NCI-H2196 (cell line): ENCODE data around the gene ARHGAP25.

Experiments
- DNase-seq: peaks from one replicate; lab custom pipeline; 2025; ENCODE audit not compliant: unreplicated experiment; lab: John Stamatoyannopoulos, UW

The ARHGAP25 gene

GRCh38 chr2:68742626-68743415, 8.2 kb downstream of the ARHGAP25 start:
- no peak for DNase-seq

GRCh38 chr2:68743531-68743930, 8.9 kb downstream of the ARHGAP25 start:
- no peak for DNase-seq

DNA sequence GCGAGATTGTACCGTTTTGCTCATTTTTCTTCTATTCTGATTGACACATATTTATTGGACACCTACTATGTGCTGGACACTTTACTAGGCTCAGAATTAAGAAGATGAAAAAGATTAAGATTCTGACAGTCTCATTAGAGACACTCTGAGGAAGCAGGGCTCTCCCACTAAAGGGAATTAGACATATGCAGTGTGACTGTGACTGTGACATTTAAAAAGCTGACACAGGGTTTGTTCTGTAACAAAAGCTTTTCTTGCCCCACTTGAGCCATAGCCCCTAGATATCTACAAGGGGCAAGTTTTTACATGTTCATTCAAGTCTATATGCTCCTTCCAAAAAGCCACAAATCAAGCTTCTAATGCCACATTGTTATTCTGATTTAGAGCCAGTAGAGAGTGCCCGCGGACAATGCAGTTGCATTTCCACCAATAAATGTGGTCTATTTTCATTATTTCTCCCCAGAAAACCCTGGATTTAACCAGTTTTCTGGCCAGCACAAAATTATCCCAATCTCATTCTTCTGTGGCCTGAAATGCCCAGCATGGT, 9.8 kb downstream of the ARHGAP25 start:
- DNase-seq: no peak

- no peak for DNase-seq
These were observed 10.4 kb downstream of the ARHGAP25 start for GRCh38 chr2:68745006-68745405.

DNA sequence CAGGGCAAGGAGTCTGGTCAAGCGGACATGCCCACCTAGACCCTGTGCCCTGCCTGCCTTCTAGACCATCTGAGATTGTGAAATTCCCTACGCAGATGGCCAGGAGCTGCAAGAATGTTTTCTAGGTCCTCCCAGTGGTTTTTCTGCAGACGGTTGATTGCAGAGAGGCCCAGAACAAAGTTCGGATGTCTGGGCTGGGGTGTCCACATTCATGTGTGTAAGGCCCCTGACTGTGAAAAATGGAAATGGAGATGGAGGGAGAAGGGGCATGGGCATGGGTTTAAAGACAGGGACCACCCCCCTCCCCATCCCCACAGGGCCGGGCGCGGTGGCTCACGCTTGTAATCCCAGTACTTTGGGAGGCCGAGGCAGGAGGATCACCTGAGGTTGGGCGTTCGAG, 11.8 kb downstream of the ARHGAP25 start:
- DNase-seq: no peak

GRCh38 chr2:68747413-68747812, 12.8 kb downstream of the ARHGAP25 start:
- no peak for DNase-seq

DNA sequence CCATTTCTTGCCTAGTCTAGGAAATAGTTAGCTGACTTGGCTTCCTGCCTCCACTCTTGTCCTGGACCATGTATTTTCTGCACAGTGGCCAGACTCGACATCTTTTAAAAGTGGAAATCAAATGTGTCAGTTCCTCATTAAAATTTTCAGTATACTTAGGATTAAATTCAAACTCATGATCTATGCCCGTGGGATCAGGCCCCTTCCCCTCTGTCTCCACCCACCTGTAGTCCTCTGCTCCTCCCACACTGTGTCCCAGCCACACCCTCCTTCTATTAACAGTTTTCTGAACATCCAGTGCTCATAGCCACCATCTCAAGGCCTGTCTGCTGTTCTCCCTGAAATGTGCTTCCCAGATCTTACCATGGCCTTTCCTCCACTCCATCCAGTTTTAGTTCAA, 13.3 kb downstream of the ARHGAP25 start:
- DNase-seq: no peak

DNA sequence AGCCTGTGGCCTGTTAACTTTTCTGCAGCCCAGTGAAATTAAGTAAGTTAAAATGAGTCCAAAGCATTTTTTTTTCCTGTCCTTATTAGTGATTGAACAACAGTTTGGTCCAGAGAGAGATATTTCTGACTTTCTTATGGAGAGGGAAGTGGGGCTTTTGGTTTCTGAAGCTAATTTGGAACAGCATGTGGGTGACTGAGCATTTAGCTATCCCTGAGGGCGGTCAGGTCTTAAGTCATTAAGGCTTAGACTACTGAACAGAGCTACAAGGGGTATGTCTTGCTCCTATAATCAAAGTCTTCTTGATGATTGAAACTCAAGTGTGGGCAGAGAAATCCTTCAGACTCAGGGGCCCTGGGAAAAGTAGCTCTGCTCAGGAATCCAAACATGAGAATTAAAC, 14.0 kb downstream of the ARHGAP25 start:
- no peak for DNase-seq

DNA sequence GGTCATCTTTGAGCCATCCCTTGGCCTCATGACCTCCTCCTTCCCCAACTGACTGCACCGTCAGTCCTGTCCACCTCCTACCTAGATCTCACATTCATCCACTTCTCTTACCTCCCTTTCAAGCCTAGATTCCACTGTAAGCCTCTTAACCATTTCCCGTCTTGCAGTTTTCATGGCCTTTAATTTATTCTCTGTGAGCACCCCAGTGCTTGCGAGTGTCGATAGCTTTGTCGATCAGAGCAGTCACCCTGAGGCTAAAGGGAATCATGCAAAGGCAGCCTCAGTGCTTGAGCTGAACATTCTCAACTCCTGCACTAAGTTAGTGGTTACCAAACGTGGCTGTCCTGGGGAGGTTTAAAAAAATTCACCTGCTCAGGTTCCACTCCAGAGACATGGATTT, 14.7 kb downstream of the ARHGAP25 start:
- DNase-seq: no peak

- no peak for DNase-seq
These were observed 16.2 kb downstream of the ARHGAP25 start for GRCh38 chr2:68750592-68751396.

DNA sequence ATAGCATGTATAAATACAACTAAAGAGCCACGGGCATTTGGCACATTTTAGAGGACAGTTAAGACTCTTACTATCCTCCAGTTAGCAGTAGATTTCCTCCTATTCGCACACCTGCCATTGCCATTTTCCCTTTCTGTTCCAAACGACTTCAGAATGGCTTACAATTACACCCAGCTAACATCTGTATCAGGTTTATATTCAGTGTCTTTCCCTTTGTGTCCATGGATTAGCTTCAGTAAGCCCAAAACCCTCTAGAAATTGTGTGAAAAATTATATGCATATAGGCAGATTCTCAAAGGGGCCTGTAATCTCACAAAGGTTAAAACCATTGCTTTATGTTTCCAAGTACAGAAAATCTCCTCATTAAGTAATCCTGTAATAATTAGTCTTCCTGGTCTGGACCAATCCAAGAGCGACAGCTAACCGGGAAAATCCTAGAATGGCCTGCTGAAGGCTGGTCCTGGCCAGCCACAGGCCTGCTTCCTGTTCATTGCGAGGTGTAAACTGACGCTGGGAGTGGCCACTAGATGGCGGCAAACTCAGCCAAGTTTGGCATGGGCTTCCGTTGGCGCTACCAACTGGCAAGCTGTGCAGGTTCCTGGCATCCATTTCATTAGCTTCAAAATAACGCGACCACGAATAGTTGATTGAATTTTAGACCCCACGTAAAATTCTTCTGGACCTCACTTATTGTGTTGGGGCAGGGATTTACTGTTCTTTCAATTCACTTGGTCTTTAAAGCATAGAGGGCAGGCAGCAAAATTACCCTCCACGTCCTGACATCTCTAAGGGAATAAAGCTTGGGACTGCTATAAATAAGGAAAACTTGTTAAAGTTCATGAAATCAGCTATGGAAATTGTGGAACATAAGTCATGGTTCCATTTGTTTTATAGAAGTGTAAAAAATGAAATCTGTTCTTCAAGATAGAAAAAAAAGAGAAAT, 17.1 kb downstream of the ARHGAP25 start:
- DNase-seq: peak; percentile 65

DNA sequence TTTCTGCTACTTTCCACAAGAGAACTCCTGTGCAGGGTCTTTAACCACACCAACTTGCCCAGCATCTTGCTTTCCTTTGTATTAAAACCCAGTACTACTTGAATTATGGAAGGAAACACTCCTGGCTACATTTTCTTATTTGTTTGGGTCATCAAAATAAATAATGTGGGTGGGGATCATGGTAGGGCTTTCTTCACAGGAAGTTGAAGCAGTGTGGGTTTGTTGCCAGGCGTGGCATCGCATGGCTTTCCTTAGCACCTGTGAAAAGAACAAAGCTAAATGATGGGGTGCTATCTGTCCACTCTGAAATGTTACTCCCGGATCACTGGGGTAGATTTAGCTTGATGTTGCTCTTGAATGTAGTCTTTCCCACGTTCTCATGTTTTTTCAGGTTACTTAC, 18.7 kb downstream of the ARHGAP25 start:
- no peak for DNase-seq

- no peak for DNase-seq
These were observed 20.5 kb downstream of the ARHGAP25 start for GRCh38 chr2:68755071-68755470.

DNA sequence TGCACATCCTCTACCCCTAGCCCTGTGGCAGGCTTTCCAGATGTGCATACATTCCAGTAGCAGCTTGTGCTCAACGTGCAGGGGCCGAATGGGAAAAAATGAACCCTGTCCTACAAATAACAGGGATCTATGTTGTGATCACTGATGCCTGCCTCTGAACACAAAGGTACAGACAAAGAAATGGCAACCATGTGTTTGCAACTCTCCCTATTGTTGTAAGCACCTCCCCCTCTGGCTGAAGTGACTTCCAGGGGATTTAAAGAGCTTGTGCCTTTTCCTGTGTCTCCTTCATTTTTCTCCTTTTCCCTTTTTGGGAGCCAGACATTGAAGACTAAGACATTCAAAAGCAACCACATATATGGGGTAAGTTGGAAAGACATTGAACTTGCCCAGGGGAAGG, 21.6 kb downstream of the ARHGAP25 start:
- DNase-seq: no peak

DNA sequence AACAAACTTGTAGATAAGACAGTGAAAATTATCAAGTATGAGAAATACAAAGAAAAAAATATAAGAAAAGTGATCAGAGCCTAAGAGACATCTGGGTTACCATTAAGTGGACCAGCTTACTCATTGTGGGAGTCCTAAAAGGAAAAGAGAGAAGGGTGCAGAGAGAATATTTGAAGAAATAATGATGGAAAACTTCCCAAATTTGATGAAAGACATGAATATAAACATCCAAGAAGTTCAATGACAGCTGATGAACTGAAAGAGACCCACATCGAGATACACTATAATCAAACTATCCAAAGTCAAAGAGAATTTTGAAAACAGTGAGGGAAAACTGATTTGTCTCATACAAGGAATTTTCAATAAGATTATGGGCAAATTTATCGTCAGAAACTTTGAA, 22.5 kb downstream of the ARHGAP25 start:
- DNase-seq: no peak

DNA sequence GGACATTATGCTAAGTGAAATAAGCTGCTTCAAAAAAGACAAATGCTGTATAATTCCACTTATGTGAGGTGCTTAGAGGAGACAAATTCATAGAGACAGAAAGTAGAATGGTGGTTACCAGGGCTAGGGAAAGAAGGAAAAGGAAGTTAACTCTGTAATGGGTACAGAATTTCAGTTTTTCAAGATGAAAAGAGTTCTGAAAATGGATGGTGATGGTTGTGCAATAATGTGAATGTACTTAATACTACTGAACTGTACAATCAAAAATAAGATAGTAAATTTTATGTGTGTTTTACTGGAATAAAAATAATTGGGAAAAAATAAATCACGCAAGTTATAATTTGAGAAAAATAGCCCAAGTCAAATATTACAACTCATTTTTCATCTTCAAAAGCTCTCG, 27.5 kb downstream of the ARHGAP25 start:
- DNase-seq: no peak

GRCh38 chr2:68762665-68763064, 28.1 kb downstream of the ARHGAP25 start:
- DNase-seq: no peak

GRCh38 chr2:68764041-68764805, 29.6 kb downstream of the ARHGAP25 start:
- no peak for DNase-seq

DNA sequence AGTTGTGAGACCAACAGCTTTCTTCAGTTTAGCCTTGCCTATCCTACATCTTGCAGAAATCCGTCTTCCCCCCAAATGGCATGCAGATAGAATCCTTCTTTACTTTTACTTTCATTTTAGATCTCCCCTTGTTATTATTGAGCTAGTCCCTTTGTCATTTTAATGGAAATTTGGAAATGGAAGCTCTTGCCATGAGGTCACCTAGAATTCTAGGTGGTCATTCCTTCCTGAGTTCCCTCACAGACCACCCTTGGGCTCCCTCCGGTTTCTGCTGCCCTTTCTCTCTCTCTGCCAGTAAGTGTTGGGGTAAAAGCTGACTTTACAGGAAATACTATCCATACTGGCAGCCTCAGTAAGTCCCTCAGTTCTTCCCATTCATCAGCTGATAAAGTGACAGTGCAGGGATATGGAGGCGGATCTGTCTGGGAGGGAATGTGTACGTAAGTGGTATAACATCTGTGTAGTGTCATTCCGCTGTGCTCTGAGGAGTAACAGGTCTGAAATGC, 30.2 kb downstream of the ARHGAP25 start:
- no peak for DNase-seq

GRCh38 chr2:68765739-68766375, 31.2 kb downstream of the ARHGAP25 start:
- no peak for DNase-seq
